Hepatocyte (in vitro differentiated cells): ENCODE results near the gene ZDHHC21.

Experiments
- EZH2 ChIP-seq: fragments of 200-600 bp; sonication (generic); IDR thresholded peaks from 2 replicates; pipeline ENCODE4 v1.6.1; 2016; ENCODE audit warnings: antibody characterized with exemption, mild to moderate bottlenecking, borderline replicate concordance
- EZH2phosphoT487 ChIP-seq: fragments of 200-600 bp; sonication (generic); IDR thresholded peaks from one replicate; pipeline ENCODE4 v1.6.1; 2018; ENCODE audit warnings: antibody characterized with exemption, mild to moderate bottlenecking, low read depth, moderate library complexity; ENCODE audit not compliant: unreplicated experiment, severe bottlenecking
- TF ChIP-seq, protein P1 (sequence below): fragments of 200-600 bp; sonication (generic); IDR thresholded peaks from 2 replicates; pipeline ENCODE4 v1.5.1; 2016; ENCODE audit warnings: antibody characterized with exemption, mild to moderate bottlenecking; ENCODE audit not compliant: poor library complexity

- TF ChIP-seq EZH2phosphoT487 (no peak), EZH2 (no peak)
- TF ChIP-seq, protein P1, sequence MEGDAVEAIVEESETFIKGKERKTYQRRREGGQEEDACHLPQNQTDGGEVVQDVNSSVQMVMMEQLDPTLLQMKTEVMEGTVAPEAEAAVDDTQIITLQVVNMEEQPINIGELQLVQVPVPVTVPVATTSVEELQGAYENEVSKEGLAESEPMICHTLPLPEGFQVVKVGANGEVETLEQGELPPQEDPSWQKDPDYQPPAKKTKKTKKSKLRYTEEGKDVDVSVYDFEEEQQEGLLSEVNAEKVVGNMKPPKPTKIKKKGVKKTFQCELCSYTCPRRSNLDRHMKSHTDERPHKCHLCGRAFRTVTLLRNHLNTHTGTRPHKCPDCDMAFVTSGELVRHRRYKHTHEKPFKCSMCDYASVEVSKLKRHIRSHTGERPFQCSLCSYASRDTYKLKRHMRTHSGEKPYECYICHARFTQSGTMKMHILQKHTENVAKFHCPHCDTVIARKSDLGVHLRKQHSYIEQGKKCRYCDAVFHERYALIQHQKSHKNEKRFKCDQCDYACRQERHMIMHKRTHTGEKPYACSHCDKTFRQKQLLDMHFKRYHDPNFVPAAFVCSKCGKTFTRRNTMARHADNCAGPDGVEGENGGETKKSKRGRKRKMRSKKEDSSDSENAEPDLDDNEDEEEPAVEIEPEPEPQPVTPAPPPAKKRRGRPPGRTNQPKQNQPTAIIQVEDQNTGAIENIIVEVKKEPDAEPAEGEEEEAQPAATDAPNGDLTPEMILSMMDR = no peak
These were observed 15.4 kb downstream of the ZDHHC21 start for GRCh38 chr9:14677872-14678271.
